Prostate gland (tissue), 2 donors: ENCODE measurements around the gene PDSS1.

Source experiments
- POLR2A ChIP-seq: fragments of 450-650 bp; IDR thresholded peaks from one replicate; pipeline ENCODE4 v1.6.1; 2016; ENCODE audit warnings: antibody characterized with exemption, mild to moderate bottlenecking
- POLR2AphosphoS5 ChIP-seq: sonication (generic); formaldehyde crosslinking; IDR thresholded peaks from one replicate; pipeline ENCODE4 v1.6.1; 2017; ENCODE audit warnings: antibody characterized with exemption
- TF ChIP-seq, protein P1 (sequence below), 4 experiments: fragments of 200-600 bp in 2 of 4; fragments of 450-650 bp in 2 of 4; sonication (generic) in 2 of 4; IDR thresholded peaks; 1 replicate in 3 of 4; 2 replicates in 1 of 4; pipeline ENCODE4 v1.5.1; 2016 to 2019; ENCODE audit warnings: antibody characterized with exemption in 4 of 4, mild to moderate bottlenecking in 2 of 4, moderate library complexity in 2 of 4

DNA sequence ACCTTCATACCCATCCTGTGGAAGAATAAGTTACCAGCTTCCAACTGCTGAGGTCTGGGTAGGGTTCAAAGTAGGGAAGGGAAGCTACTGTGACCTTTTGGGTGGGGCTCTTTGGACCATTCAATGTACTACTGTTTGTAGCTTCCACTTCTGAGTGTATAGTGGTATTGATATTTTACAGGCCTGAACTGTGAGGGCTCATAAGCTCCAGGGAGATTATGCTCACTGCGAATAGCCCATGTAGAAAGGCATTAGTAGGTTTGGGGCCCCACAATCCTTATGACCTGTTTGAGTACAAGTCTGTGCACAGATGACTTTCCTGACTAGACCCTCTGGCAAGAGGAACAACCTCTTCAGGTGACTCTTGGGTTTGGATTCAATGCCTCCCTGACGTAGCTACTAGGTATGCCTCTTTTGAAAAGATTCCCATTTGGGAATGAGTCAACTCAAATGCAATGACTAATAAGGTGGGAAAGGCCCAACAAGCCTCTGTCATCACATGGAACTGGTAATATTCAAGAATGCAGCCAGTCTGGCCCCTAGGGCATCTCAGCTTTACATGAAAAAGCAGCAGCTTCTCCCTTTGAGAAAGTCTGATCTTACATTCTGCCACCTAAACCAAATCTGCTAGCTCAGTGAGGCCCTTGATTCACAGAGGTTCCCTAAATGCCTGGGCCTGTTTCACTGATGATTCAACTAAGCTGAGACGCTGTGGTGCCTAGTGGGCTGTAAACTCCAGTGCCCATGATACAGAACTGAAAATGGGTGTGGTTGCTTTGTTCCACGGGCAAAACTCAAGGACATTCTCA, 83.5 kb downstream of the PDSS1 start:
- TF ChIP-seq POLR2AphosphoS5 (no peak), POLR2A (no peak)
- TF ChIP-seq, protein P1, sequence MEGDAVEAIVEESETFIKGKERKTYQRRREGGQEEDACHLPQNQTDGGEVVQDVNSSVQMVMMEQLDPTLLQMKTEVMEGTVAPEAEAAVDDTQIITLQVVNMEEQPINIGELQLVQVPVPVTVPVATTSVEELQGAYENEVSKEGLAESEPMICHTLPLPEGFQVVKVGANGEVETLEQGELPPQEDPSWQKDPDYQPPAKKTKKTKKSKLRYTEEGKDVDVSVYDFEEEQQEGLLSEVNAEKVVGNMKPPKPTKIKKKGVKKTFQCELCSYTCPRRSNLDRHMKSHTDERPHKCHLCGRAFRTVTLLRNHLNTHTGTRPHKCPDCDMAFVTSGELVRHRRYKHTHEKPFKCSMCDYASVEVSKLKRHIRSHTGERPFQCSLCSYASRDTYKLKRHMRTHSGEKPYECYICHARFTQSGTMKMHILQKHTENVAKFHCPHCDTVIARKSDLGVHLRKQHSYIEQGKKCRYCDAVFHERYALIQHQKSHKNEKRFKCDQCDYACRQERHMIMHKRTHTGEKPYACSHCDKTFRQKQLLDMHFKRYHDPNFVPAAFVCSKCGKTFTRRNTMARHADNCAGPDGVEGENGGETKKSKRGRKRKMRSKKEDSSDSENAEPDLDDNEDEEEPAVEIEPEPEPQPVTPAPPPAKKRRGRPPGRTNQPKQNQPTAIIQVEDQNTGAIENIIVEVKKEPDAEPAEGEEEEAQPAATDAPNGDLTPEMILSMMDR (IDR thresholded peaks at IDR 0.05), result no peak
